HG03565 (cell line): ENCODE results near the gene BASP1.
"Not testable (repeated sequence)": the region's sequence is repeated elsewhere in the genome, so short reads cannot be mapped to it uniquely, and the experiment has no call there.

Source experiments
- ATAC-seq: cut with Tn5 transposase; IDR thresholded peaks from one replicate; pipeline ENCODE4 v1.9.1; 2021; ENCODE audit warnings: mild to moderate bottlenecking, moderate library complexity; ENCODE audit not compliant: unreplicated experiment

BASP1 gene

GRCh38 chr5:17311811-17312210 lies 94.4 kb downstream of the BASP1 start:
- not testable (repeated sequence) for ATAC-seq

- ATAC-seq = no peak
Measured at GRCh38 chr5:17312358-17312757, 94.9 kb downstream of the BASP1 start.

- no peak for ATAC-seq
Measured at GRCh38 chr5:17314907-17315471, 97.6 kb downstream of the BASP1 start.

GRCh38 chr5:17315710-17316221 lies 98.3 kb downstream of the BASP1 start:
- no peak for ATAC-seq

GRCh38 chr5:17316970-17317459 lies 99.6 kb downstream of the BASP1 start:
- peak; percentile 69 for ATAC-seq

GRCh38 chr5:17317473-17317872 lies 100.0 kb downstream of the BASP1 start:
- peak; percentile 21 for ATAC-seq

GRCh38 chr5:17319095-17319494 lies 101.7 kb downstream of the BASP1 start:
- ATAC-seq = not testable (repeated sequence)

- ATAC-seq = no peak
Measured at GRCh38 chr5:17325770-17326599, 108.6 kb downstream of the BASP1 start.
